Neural cell (in vitro differentiated cells): ENCODE measurements around the gene UBA6.

Experiments used
- EP300 ChIP-seq: fragments of 450-650 bp; conservative IDR thresholded peaks from 2 replicates; pipeline ENCODE4 v1.6.1; 2014; ENCODE audit warnings: antibody characterized with exemption, mild to moderate bottlenecking, moderate library complexity; ENCODE audit not compliant: poor library complexity, severe bottlenecking
- EZH2 ChIP-seq: fragments of 200-600, 300-800 bp; shearing (Covaris generic), sonication (generic); IDR thresholded peaks from 2 replicates; pipeline ENCODE4 v1.6.1; 2014; ENCODE audit warnings: antibody characterized with exemption, low read length, borderline replicate concordance, mild to moderate bottlenecking; ENCODE audit not compliant: insufficient read depth, poor library complexity, severe bottlenecking
- POLR2AphosphoS5 ChIP-seq: IDR thresholded peaks from 2 replicates; pipeline ENCODE4 v1.6.1; 2012
- RAD21 ChIP-seq: fragments of 450-650 bp; conservative IDR thresholded peaks from 2 replicates; pipeline ENCODE4 v1.6.1; 2014; ENCODE audit warnings: antibody characterized with exemption, mild to moderate bottlenecking, moderate library complexity
- SMC3 ChIP-seq: fragments of 450-650 bp; conservative IDR thresholded peaks from 2 replicates; pipeline ENCODE4 v1.6.1; 2014; ENCODE audit warnings: antibody characterized with exemption, mild to moderate bottlenecking, moderate library complexity; ENCODE audit not compliant: poor library complexity
- TAF1 ChIP-seq: IDR thresholded peaks from 2 replicates; pipeline ENCODE4 v1.6.1; 2012; ENCODE audit warnings: low read depth
- TF ChIP-seq, protein P1 (sequence below): fragments of 450-650 bp; IDR thresholded peaks from 2 replicates; pipeline ENCODE4 v1.5.1; 2014; ENCODE audit warnings: antibody characterized with exemption, mild to moderate bottlenecking, moderate library complexity; ENCODE audit not compliant: poor library complexity, severe bottlenecking
- TF ChIP-seq, protein P2 (sequence below): IDR thresholded peaks from 2 replicates; pipeline ENCODE4 v1.6.1; 2012; ENCODE audit warnings: borderline replicate concordance

DNA sequence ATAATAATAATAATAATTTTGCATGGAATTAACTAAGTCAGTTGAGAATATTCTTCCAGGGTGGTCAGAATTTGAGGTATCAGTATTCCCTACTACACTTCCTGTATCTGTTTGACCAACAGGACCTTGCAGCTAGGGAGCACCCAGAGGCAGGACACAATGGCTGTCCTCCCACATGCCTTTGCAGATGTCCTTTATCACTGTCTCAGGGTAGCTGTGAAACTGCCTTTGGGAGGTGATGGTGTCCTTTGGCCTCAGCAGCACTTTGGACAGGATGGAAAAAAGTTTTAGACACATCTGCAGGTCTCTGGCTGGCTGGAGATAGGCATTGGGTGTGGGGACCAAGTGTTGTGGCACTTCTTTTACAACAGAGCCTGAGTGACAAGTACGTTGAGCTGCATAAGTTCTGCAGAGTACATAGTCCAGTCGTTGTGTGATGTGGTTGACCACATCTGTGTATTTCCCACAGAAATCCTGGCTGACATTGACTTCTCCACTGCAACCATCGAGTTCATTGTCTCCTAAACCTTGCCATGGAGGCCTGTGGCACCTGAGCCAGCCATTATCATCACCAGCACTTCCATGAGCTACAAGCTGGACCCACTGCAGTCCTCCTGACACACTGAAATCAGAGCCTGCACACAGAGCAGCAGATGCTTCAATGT is 19.1 kb upstream of the UBA6 start:
- TF ChIP-seq, protein P1, sequence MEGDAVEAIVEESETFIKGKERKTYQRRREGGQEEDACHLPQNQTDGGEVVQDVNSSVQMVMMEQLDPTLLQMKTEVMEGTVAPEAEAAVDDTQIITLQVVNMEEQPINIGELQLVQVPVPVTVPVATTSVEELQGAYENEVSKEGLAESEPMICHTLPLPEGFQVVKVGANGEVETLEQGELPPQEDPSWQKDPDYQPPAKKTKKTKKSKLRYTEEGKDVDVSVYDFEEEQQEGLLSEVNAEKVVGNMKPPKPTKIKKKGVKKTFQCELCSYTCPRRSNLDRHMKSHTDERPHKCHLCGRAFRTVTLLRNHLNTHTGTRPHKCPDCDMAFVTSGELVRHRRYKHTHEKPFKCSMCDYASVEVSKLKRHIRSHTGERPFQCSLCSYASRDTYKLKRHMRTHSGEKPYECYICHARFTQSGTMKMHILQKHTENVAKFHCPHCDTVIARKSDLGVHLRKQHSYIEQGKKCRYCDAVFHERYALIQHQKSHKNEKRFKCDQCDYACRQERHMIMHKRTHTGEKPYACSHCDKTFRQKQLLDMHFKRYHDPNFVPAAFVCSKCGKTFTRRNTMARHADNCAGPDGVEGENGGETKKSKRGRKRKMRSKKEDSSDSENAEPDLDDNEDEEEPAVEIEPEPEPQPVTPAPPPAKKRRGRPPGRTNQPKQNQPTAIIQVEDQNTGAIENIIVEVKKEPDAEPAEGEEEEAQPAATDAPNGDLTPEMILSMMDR: no peak
- TF ChIP-seq SMC3 (no peak), EP300 (no peak), POLR2AphosphoS5 (no peak), TAF1 (no peak), RAD21 (no peak), EZH2 (no peak)
- TF ChIP-seq, protein P2, sequence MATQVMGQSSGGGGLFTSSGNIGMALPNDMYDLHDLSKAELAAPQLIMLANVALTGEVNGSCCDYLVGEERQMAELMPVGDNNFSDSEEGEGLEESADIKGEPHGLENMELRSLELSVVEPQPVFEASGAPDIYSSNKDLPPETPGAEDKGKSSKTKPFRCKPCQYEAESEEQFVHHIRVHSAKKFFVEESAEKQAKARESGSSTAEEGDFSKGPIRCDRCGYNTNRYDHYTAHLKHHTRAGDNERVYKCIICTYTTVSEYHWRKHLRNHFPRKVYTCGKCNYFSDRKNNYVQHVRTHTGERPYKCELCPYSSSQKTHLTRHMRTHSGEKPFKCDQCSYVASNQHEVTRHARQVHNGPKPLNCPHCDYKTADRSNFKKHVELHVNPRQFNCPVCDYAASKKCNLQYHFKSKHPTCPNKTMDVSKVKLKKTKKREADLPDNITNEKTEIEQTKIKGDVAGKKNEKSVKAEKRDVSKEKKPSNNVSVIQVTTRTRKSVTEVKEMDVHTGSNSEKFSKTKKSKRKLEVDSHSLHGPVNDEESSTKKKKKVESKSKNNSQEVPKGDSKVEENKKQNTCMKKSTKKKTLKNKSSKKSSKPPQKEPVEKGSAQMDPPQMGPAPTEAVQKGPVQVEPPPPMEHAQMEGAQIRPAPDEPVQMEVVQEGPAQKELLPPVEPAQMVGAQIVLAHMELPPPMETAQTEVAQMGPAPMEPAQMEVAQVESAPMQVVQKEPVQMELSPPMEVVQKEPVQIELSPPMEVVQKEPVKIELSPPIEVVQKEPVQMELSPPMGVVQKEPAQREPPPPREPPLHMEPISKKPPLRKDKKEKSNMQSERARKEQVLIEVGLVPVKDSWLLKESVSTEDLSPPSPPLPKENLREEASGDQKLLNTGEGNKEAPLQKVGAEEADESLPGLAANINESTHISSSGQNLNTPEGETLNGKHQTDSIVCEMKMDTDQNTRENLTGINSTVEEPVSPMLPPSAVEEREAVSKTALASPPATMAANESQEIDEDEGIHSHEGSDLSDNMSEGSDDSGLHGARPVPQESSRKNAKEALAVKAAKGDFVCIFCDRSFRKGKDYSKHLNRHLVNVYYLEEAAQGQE: no peak
